ENCODE measurements around the gene PCBP3.

DNA sequence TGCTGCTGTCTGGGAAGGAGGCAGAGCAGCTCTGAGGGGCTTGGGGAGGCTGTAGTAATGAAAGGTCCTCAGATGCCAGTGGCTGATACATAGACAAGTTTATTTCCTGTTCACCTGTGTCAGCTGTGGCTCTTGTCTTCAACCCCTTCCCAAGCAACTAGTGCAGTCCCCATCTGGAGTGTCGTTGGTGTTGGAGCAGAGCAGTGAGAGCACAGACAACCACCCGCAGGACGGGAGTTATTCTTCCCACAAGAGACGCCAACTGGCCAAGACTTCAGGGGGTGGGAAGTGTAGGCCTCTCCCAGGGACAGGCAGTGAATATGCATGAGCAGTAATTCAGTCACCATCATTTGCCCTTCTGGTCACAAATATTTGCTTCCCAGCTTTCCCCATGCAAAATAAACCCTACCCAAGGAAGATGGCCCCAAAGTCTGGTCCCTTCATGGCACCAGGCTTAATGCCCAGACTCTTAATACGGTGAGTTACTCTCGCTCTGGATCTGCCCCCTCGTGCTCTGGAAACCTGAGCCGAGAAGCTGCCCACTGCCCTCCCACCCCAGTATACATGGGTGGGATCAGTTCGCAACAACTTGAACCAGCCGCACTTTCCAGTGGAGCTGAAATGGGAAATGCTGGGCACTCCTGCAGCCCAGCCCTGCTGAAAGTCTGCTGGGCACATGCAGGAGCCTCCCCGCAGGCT lies 184.5 kb downstream of the PCBP3 start:
- TF ChIP-seq EZH2 (IDR thresholded peaks at IDR 0.05; ENCODE audit: borderline replicate concordance, insufficient read depth, low read length, poor library complexity, severe bottlenecking) (no peak), POLR2AphosphoS5 (IDR thresholded peaks at IDR 0.05) (no peak)
- TF ChIP-seq, protein P1, sequence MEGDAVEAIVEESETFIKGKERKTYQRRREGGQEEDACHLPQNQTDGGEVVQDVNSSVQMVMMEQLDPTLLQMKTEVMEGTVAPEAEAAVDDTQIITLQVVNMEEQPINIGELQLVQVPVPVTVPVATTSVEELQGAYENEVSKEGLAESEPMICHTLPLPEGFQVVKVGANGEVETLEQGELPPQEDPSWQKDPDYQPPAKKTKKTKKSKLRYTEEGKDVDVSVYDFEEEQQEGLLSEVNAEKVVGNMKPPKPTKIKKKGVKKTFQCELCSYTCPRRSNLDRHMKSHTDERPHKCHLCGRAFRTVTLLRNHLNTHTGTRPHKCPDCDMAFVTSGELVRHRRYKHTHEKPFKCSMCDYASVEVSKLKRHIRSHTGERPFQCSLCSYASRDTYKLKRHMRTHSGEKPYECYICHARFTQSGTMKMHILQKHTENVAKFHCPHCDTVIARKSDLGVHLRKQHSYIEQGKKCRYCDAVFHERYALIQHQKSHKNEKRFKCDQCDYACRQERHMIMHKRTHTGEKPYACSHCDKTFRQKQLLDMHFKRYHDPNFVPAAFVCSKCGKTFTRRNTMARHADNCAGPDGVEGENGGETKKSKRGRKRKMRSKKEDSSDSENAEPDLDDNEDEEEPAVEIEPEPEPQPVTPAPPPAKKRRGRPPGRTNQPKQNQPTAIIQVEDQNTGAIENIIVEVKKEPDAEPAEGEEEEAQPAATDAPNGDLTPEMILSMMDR (IDR thresholded peaks at IDR 0.05; ENCODE audit: poor library complexity, severe bottlenecking): no peak

Measured in neural cell (in vitro differentiated cells).